Mesendoderm (in vitro differentiated cells): Measurements from ENCODE around the gene CPNE4.

Experiments
- DNase-seq: peaks from one replicate; pipeline ENCODE4 v3.0.0; 2013
- H2AK5ac ChIP-seq: 2 replicates; pipeline ENCODE4 v1.6.1; 2013; ENCODE audit warnings: low read length, inconsistent platforms
- H2BK120ac ChIP-seq: 2 replicates; pipeline ENCODE4 v1.6.1; 2013; ENCODE audit warnings: low read depth, mild to moderate bottlenecking, low read length, moderate library complexity, mixed read lengths
- H2BK15ac ChIP-seq: replicated peaks from 2 replicates; pipeline ENCODE4 v1.6.1; 2013; ENCODE audit warnings: low read depth, mild to moderate bottlenecking, moderate library complexity
- H2BK5ac ChIP-seq: 2 replicates; pipeline ENCODE4 v1.6.1; 2013; ENCODE audit warnings: low read length, inconsistent platforms
- H3K18ac ChIP-seq: 2 replicates; pipeline ENCODE4 v1.6.1; 2013; ENCODE audit warnings: mild to moderate bottlenecking, low read length, mixed read lengths
- H3K23ac ChIP-seq: one replicate; pipeline ENCODE4 v1.6.1; 2013; ENCODE audit warnings: low read length
- H3K27ac ChIP-seq: 2 replicates; pipeline ENCODE4 v1.5.1; 2013; ENCODE audit warnings: low read depth, mild to moderate bottlenecking, inconsistent platforms, low read length, moderate library complexity
- H3K27me3 ChIP-seq: 2 replicates; pipeline ENCODE4 v1.6.1; 2013; ENCODE audit warnings: low read length, control low read depth, mild to moderate bottlenecking, inconsistent platforms; ENCODE audit not compliant: insufficient read depth, poor library complexity
- H3K36me3 ChIP-seq: 2 replicates; pipeline ENCODE4 v1.6.1; 2013; ENCODE audit warnings: low read length, inconsistent platforms; ENCODE audit not compliant: control insufficient read depth, insufficient read depth
- H3K4ac ChIP-seq: one replicate; pipeline ENCODE4 v1.6.1; 2013; ENCODE audit warnings: low read depth, mild to moderate bottlenecking, low read length, moderate library complexity
- H3K4me1 ChIP-seq: 2 replicates; pipeline ENCODE4 v1.6.1; 2013; ENCODE audit warnings: low read depth, low read length, inconsistent platforms; ENCODE audit not compliant: control insufficient read depth
- H3K4me2 ChIP-seq: 2 replicates; pipeline ENCODE4 v1.6.1; 2013; ENCODE audit warnings: low read length
- H3K4me3 ChIP-seq: 2 replicates; pipeline ENCODE4 v1.5.1; 2013; ENCODE audit warnings: mild to moderate bottlenecking, low read length
- H3K56ac ChIP-seq: one replicate; pipeline ENCODE4 v1.6.1; 2013; ENCODE audit warnings: low read length
- H3K79me1 ChIP-seq: 2 replicates; pipeline ENCODE4 v1.6.1; 2013; ENCODE audit warnings: low read length, inconsistent platforms
- H3K79me2 ChIP-seq: 2 replicates; pipeline ENCODE4 v1.6.1; 2013; ENCODE audit warnings: mild to moderate bottlenecking, low read length; ENCODE audit not compliant: control insufficient read depth, insufficient read depth
- H3K9ac ChIP-seq: 2 replicates; pipeline ENCODE4 v1.6.1; 2013; ENCODE audit warnings: low read length, inconsistent platforms
- H4K5ac ChIP-seq: one replicate; pipeline ENCODE4 v1.6.1; 2013; ENCODE audit warnings: low read length
- H4K8ac ChIP-seq: one replicate; pipeline ENCODE4 v1.6.1; 2013; ENCODE audit warnings: low read depth, mild to moderate bottlenecking, control low read depth, low read length, moderate library complexity
- WGBS: extraction: QIAGEN DNeasy Blood & Tissue Kit; methylation state at CpG from one replicate; pipeline ENCODE4 v1.1.7; 2013; ENCODE audit warnings: low lambda C conversion rate, missing lambda C conversion rate; ENCODE audit not compliant: insufficient coverage; ENCODE audit errors: extremely low coverage; 5-methylcytosine and 5-hydroxymethylcytosine counted together

The CPNE4 gene

GRCh38 chr3:132042681-132043080, 7.9 kb upstream of the CPNE4 start:
- Histone ChIP-seq H3K36me3 (no peaks in the 10 kb centered on the region), H3K18ac (no peak overlapping the region), H3K4me1 (no peaks in the 10 kb centered on the region), H4K8ac (no peak overlapping the region), H4K5ac (no peak overlapping the region), H3K56ac (no peak overlapping the region), H2AK5ac (no peak overlapping the region), H3K9ac (no peak overlapping the region), H3K4ac (no peak overlapping the region), H3K23ac (no peak overlapping the region), H3K27me3 (no peaks in the 10 kb centered on the region), H3K4me3 (no peak overlapping the region), H2BK5ac (no peak overlapping the region), H3K4me2 (no peak overlapping the region), H2BK15ac (no peak overlapping the region), H3K27ac (no peak overlapping the region), H2BK120ac (no peak overlapping the region), H3K79me1 (no peaks in the 10 kb centered on the region), H3K79me2 (no peaks in the 10 kb centered on the region)
- no peak for DNase-seq

DNA sequence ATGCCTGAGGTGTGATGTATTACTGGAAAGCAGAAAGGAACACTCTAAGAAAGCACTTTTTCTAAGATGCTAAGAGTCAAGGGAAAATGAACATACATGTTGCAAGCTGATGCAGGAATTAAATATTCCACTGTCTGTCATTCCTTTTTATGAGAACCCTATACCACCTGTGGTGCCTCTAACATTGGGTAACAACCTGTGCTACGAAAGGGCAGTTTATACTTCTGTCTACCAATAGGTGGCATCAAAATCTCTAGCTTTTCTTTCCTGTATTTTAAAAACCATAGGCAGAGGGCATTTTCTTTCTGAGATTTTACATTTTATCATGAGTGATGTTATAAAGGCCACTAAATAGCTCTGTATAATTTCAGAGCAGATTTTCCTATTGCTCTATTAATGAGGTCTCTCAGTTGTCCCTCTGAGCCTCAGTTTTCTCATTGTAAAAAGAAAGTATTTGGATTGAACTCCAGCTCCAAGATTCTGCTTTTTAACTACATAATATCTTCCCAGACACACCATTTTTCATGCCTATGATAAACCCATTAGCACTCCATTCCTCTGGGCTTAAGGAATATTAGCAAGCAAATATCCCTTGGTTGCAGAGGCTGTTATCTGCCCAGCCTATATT, 3.5 kb upstream of the CPNE4 start:
- Histone ChIP-seq H3K56ac (no peak overlapping the region), H4K8ac (no peak overlapping the region), H2BK15ac (no peak overlapping the region), H3K23ac (no peak overlapping the region), H3K4me3 (no peak overlapping the region), H4K5ac (no peak overlapping the region), H3K9ac (no peak overlapping the region), H3K4me1 (peaks cover 3% of the 10 kb centered on the region), H3K27me3 (no peaks in the 10 kb centered on the region), H2BK120ac (no peak overlapping the region), H3K79me2 (no peaks in the 10 kb centered on the region), H3K36me3 (no peaks in the 10 kb centered on the region), H3K18ac (no peak overlapping the region), H3K79me1 (no peaks in the 10 kb centered on the region), H3K4ac (no peak overlapping the region), H3K4me2 (no peak overlapping the region), H3K27ac (no peak overlapping the region), H2BK5ac (no peak overlapping the region), H2AK5ac (no peak overlapping the region)
- no CpG with 5 or more reads among the region's 1 CpG for WGBS
- DNase-seq: peak; percentile 47

- Histone ChIP-seq H4K5ac (no peak overlapping the region), H2BK120ac (no peak overlapping the region), H3K9ac (no peak overlapping the region), H3K36me3 (no peaks in the 10 kb centered on the region), H3K27ac (no peak overlapping the region), H3K4me1 (peaks cover 3% of the 10 kb centered on the region), H2BK15ac (no peak overlapping the region), H3K4me3 (no peak overlapping the region), H3K23ac (no peak overlapping the region), H3K18ac (no peak overlapping the region), H3K4me2 (no peak overlapping the region), H2AK5ac (no peak overlapping the region), H3K27me3 (no peaks in the 10 kb centered on the region), H3K4ac (no peak overlapping the region), H2BK5ac (no peak overlapping the region), H3K56ac (no peak overlapping the region), H4K8ac (no peak overlapping the region), H3K79me2 (no peaks in the 10 kb centered on the region), H3K79me1 (no peaks in the 10 kb centered on the region)
- no peak for DNase-seq
- no CpG with 5 or more reads among the region's 3 CpGs for WGBS
Measured at GRCh38 chr3:132037581-132037980, 2.8 kb upstream of the CPNE4 start.

- H2AK5ac ChIP-seq: no peak overlapping the region
- H3K27ac ChIP-seq: no peak overlapping the region
- H3K79me1 ChIP-seq: no peaks in the 10 kb centered on the region
- no peak overlapping the region for H3K4me2 ChIP-seq
- H4K5ac ChIP-seq: no peak overlapping the region
- H3K18ac ChIP-seq: no peak overlapping the region
- H3K4ac ChIP-seq: no peak overlapping the region
- no peak overlapping the region for H2BK15ac ChIP-seq
- H3K4me3 ChIP-seq: no peak overlapping the region
- DNase-seq: no peak
- no peaks in the 10 kb centered on the region for H3K36me3 ChIP-seq
- no peak overlapping the region for H3K56ac ChIP-seq
- H2BK120ac ChIP-seq: no peak overlapping the region
- no peaks in the 10 kb centered on the region for H3K79me2 ChIP-seq
- H2BK5ac ChIP-seq: no peak overlapping the region
- H4K8ac ChIP-seq: no peak overlapping the region
- no peak overlapping the region for H3K9ac ChIP-seq
- H3K23ac ChIP-seq: no peak overlapping the region
- no peaks in the 10 kb centered on the region for H3K27me3 ChIP-seq
- no CpG with 5 or more reads among the region's 3 CpGs for WGBS
- H3K4me1 ChIP-seq: peaks cover 3% of the 10 kb centered on the region
Measured at GRCh38 chr3:132037056-132037455, 2.2 kb upstream of the CPNE4 start.

GRCh38 chr3:132034097-132034485, 723 bp downstream of the CPNE4 start:
- Histone ChIP-seq H3K56ac (peak overlapping the region; percentile 79), H2BK120ac (no peak overlapping the region), H2BK15ac (no peak overlapping the region), H4K5ac (no peak overlapping the region), H2AK5ac (no peak overlapping the region), H3K36me3 (no peaks in the 10 kb centered on the region), H3K27me3 (no peaks in the 10 kb centered on the region), H3K4me1 (peaks cover 3% of the 10 kb centered on the region), H3K79me2 (no peaks in the 10 kb centered on the region), H3K23ac (no peak overlapping the region), H3K4ac (no peak overlapping the region), H3K79me1 (no peaks in the 10 kb centered on the region), H3K9ac (peak overlapping the region; percentile 60), H3K18ac (no peak overlapping the region), H3K4me2 (peak overlapping the region; percentile 99), H4K8ac (no peak overlapping the region), H3K27ac (no peak overlapping the region), H2BK5ac (no peak overlapping the region), H3K4me3 (peak overlapping the region; percentile 64)
- no peak for DNase-seq
- WGBS: no CpG with 5 or more reads among the region's 14 CpGs

- Histone ChIP-seq H3K9ac (peak overlapping the region; percentile 24), H3K18ac (no peak overlapping the region), H2BK5ac (no peak overlapping the region), H3K4me1 (peaks cover 3% of the 10 kb centered on the region), H4K8ac (no peak overlapping the region), H3K56ac (peak overlapping the region; percentile 58), H2BK120ac (no peak overlapping the region), H3K4me2 (peak overlapping the region; percentile 99), H2AK5ac (no peak overlapping the region), H3K79me2 (no peaks in the 10 kb centered on the region), H3K4me3 (peak overlapping the region; percentile 23), H3K27me3 (no peaks in the 10 kb centered on the region), H2BK15ac (no peak overlapping the region), H3K23ac (no peak overlapping the region), H3K36me3 (no peaks in the 10 kb centered on the region), H4K5ac (no peak overlapping the region), H3K79me1 (no peaks in the 10 kb centered on the region), H3K27ac (no peak overlapping the region), H3K4ac (no peak overlapping the region)
- peak; percentile 26 for DNase-seq
- WGBS: no CpG with 5 or more reads among the region's 15 CpGs
Measured at GRCh38 chr3:132033471-132033870, 1.3 kb downstream of the CPNE4 start.
